ENCODE results near the gene AP1G2. TPM values are rescaled to one million over a fixed set of nuclear protein-coding genes. Genes with fewer than 3 reads are reported as not detected.
A peak's percentile ranks its signal among the peaks of the same experiment; 100 is the strongest.

The AP1G2 gene
- total RNA-seq, 1 experiment from 2014 or later = 69.7 TPM

DNA sequence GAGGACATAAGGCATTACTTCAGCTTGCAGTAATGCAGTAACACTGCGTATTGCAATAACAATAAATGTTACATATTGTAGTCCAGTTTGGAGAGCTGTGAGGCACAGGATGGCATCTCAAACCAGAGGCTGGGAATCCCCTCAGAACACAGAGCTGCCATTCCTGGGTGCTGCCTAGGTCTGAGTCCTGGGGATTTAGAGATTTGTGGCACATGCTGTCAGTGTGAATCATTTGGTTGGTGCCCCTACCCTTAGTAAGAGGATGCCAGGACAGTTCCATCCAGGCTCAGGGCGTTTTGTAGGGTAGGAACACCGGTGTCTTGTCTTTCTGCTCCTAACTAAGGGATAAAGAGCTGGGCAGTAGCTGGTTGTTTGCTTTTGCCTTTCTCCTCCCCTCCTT is 38.6 kb downstream of the AP1G2 start:
- H2AFZ ChIP-seq (ENCODE audit: low read length) = no peak overlapping the region
- intact Hi-C loops (cut with micrococcal nuclease) = no loop called here
- no peaks in the 10 kb centered on the region for H3K36me3 ChIP-seq (ENCODE audit: low read depth, low read length)
- no peaks in the 10 kb centered on the region for H3K79me2 ChIP-seq (ENCODE audit: low read length)
- H3K9ac ChIP-seq (ENCODE audit: low read length) = no peak overlapping the region
- no peak overlapping the region for H3K4me3 ChIP-seq (ENCODE audit: low read length)
- H3F3A ChIP-seq (ENCODE audit: low read length, unreplicated experiment) = no peaks in the 10 kb centered on the region
- CTCF ChIA-PET = no interaction called here
- POLR2A ChIA-PET (ENCODE audit: unreplicated experiment) = no interaction called here
- no peaks in the 10 kb centered on the region for H3K27me3 ChIP-seq (ENCODE audit: low read length)
- TF ChIP-seq EZH2phosphoT487 (IDR thresholded peaks at IDR 0.05; ENCODE audit: borderline replicate concordance, low read length) (no peak), CTCF (conservative IDR thresholded peaks at IDR 0.05; ENCODE audit: low read depth, low read length) (no peak), EZH2 (IDR thresholded peaks at IDR 0.05; ENCODE audit: low read length, unreplicated experiment) (no peak)
- H3K9me3 ChIP-seq (ENCODE audit: low read length) = no peaks in the 10 kb centered on the region
- no peak overlapping the region for H3K4me2 ChIP-seq (ENCODE audit: low read length)
- H3K4me1 ChIP-seq (ENCODE audit: insufficient read depth, low read length) = no peaks in the 10 kb centered on the region
- ATAC-seq = no peak
- BruUV-seq (replicated peaks) = no TSS peak
- DNase-seq = no peak
- no peaks in the 10 kb centered on the region for H3K9me2 ChIP-seq (replicated peaks; ENCODE audit: low read length)
- no peaks in the 10 kb centered on the region for H4K20me1 ChIP-seq (ENCODE audit: low read length)
- no peak overlapping the region for H3K27ac ChIP-seq (ENCODE audit: low read length)

DNA sequence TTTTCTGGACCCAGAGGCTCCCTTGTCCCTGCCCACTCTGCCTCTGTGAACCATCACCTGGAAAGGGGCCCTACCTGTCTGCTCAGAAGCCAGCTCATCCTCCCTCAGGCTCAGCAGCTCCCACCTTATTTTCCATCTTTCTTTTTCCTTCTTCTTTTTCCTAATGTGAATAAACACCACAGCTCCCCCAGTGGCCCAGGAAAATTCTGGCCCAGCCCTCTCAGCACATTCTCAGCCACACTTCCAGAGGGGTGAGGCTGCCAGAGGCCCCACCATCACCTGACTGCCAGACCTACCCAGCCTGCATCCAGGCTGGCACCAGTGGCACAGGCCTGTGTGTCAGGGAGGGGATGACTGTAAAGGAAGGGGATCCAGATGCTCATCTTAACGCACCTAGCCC is 39.0 kb downstream of the AP1G2 start:
- no peaks in the 10 kb centered on the region for H4K20me1 ChIP-seq (ENCODE audit: low read length)
- ChIA-PET CTCF (interaction anchor here (1.5 kb wide), 1 partner anchor 50 kb away, joined by 3 read pairs; no protein-coding TSS in a partner anchor), POLR2A (ENCODE audit: unreplicated experiment) (no interaction called here)
- DNase-seq (peak; percentile 22), ATAC-seq (peak; percentile 49)
- TF ChIP-seq EZH2phosphoT487 (IDR thresholded peaks at IDR 0.05; ENCODE audit: borderline replicate concordance, low read length) (no peak), CTCF (conservative IDR thresholded peaks at IDR 0.05; ENCODE audit: low read depth, low read length) (peak; percentile 48)
- H3K4me1 ChIP-seq (ENCODE audit: insufficient read depth, low read length) = no peaks in the 10 kb centered on the region
- no peaks in the 10 kb centered on the region for H3K79me2 ChIP-seq (ENCODE audit: low read length)
- H3K9me3 ChIP-seq (ENCODE audit: low read length) = no peaks in the 10 kb centered on the region
- H3K27ac ChIP-seq (ENCODE audit: low read length) = no peak overlapping the region
- no peak overlapping the region for H3K4me3 ChIP-seq (ENCODE audit: low read length)
- H3K27me3 ChIP-seq (ENCODE audit: low read length) = no peaks in the 10 kb centered on the region
- no TSS peak for BruUV-seq (replicated peaks)
- H3K9ac ChIP-seq (ENCODE audit: low read length) = no peak overlapping the region
- H3K4me2 ChIP-seq (ENCODE audit: low read length) = no peak overlapping the region
- no peak overlapping the region for H2AFZ ChIP-seq (ENCODE audit: low read length)
- H3K36me3 ChIP-seq (ENCODE audit: low read depth, low read length) = no peaks in the 10 kb centered on the region
- no peaks in the 10 kb centered on the region for H3F3A ChIP-seq (ENCODE audit: low read length, unreplicated experiment)
- H3K9me2 ChIP-seq (replicated peaks; ENCODE audit: low read length) = no peaks in the 10 kb centered on the region
- intact Hi-C loops (cut with micrococcal nuclease) = no loop called here

- Histone ChIP-seq H3K4me3 (ENCODE audit: low read length) (no peak overlapping the region), H3K4me2 (ENCODE audit: low read length) (no peak overlapping the region), H3K4me1 (ENCODE audit: insufficient read depth, low read length) (no peaks in the 10 kb centered on the region), H3K9me3 (ENCODE audit: low read length) (no peaks in the 10 kb centered on the region), H3K27me3 (ENCODE audit: low read length) (no peaks in the 10 kb centered on the region), H3K27ac (ENCODE audit: low read length) (no peak overlapping the region), H3K79me2 (ENCODE audit: low read length) (no peaks in the 10 kb centered on the region), H2AFZ (ENCODE audit: low read length) (no peak overlapping the region), H4K20me1 (ENCODE audit: low read length) (no peaks in the 10 kb centered on the region), H3F3A (ENCODE audit: low read length, unreplicated experiment) (no peaks in the 10 kb centered on the region), H3K36me3 (ENCODE audit: low read depth, low read length) (no peaks in the 10 kb centered on the region), H3K9ac (ENCODE audit: low read length) (no peak overlapping the region), H3K9me2 (replicated peaks; ENCODE audit: low read length) (no peaks in the 10 kb centered on the region)
- TF ChIP-seq EZH2phosphoT487 (IDR thresholded peaks at IDR 0.05; ENCODE audit: borderline replicate concordance, low read length) (no peak), EZH2 (IDR thresholded peaks at IDR 0.05; ENCODE audit: low read length, unreplicated experiment) (no peak), CTCF (conservative IDR thresholded peaks at IDR 0.05; ENCODE audit: low read depth, low read length) (no peak)
- ChIA-PET CTCF (no interaction called here), POLR2A (ENCODE audit: unreplicated experiment) (no interaction called here)
- intact Hi-C loops (cut with micrococcal nuclease) = no loop called here
- no peak for ATAC-seq
- no TSS peak for BruUV-seq (replicated peaks)
- no peak for DNase-seq
These were observed 42.0 kb downstream of the AP1G2 start for GRCh38 chr14:23525611-23526010.

Data from PC-3 (cell line).